ENCODE data around the gene COL20A1.

The COL20A1 gene

DNA sequence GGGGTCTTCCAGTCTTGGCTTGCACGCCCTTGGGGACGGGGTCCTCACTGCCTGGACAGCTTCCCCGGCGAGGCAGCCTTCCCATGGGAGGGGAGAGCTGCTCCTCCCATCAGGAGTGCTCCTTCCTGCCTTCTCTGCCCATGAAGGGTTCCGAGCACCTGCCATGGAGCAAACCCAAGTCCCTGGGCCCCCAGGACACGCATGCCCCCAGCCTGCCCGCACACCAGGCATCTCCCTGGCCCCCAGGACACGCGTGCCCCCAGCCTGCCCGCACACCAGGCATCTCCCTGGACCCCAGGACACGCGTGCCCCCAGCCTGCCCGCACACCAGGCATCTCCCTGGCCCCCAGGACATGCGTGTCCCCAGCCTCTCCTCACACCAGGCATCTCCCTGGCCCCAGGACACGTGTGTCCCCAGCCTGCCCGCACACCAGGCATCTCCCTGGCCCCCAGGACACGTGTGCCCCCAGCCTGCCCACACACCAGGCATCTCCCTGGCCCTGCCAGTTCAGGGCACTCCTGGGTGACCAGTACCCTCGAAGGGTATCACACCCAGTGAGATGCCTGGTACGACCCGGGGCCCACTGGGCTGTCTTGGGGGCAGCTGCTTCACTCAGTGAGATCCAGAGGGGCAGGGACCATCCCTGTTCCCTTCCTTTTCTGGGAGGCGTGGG is 21.7 kb downstream of the COL20A1 start:
- in situ Hi-C loops (cut with MboI; ENCODE audit: low sequenced_read_pairs): no loop called here
- H3K36me3 ChIP-seq (replicated peaks): no peaks in the 10 kb centered on the region

DNA sequence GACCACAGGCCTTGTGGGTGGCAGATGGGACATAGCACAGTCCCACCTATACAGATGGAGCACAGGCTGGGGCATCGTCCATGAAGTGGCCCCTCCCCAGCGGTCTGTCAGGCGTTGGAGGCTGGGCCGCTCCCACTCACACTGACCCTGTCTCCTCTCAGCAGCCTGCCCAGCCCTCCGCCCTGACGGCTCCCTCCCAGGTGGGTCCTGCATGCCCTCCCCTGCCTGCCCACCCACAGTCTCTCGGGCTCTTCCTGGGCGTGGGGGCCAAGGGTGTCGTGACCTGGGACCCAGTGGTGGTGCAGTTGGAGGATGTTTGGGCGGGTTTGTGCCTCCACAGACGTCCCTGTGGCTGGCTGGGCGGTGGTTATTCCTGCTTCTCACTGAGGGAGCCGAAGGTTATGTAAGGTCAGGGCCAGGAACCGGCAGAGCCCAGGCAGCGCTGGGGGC is 22.3 kb downstream of the COL20A1 start:
- Histone ChIP-seq H3K9me3 (no peaks in the 10 kb centered on the region), H3K27me3 (ENCODE audit: low read depth) (peaks cover 19% of the 10 kb centered on the region), H3K36me3 (replicated peaks) (no peaks in the 10 kb centered on the region), H3K4me1 (no peaks in the 10 kb centered on the region), H3K4me3 (no peak overlapping the region)
- in situ Hi-C loops (cut with MboI; ENCODE audit: low sequenced_read_pairs): no loop called here
- DNase-seq (ENCODE audit: low spot score in 2 of 2): no peak

More for the DNA sequence above, 21.7 kb downstream of the COL20A1 start:
- Histone ChIP-seq H3K4me3 (no peak overlapping the region), H3K9me3 (no peaks in the 10 kb centered on the region), H3K27me3 (ENCODE audit: low read depth) (peaks cover 19% of the 10 kb centered on the region), H3K4me1 (no peaks in the 10 kb centered on the region)
- no peak for DNase-seq (ENCODE audit: low spot score in 2 of 2)

DNA sequence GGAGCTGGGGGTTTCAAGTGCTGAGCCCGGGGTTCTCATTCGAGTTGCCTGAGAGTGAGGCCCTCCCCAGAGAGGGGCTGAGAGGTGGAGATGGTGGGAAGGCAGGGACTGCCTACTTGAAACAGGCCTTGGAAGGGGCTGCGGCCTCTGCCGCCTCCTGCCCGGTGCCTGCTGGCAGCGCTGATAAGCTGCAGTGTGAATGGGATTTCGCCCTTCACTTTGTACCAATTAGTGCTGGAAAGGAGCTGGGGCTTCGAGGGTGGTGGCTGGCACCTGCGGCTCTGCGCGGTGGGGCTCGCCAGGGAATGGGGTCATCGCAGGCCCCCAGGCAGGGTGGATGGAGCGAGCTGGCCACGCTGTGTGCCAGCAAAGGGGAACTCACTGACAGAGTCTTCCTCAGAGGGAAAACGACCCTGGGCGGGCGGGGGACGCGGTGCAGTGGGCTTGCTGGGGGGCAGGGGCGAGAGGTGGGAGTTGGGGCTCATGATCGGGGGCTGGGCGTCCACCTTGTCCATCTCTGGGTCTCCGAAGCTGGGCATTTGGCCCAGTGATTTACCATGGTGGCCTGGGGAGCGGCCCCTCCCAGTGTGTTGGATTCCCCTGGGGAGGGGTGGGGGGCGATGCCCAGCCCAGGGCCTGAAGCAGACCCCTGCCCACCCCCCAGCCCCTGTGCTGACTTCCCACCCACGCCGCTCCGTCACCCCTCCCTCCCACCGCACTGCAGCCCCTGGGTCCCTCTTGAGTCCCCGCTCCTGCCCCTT is 22.9 kb downstream of the COL20A1 start:
- in situ Hi-C loops (cut with MboI; ENCODE audit: low sequenced_read_pairs): no loop called here
- H3K4me3 ChIP-seq: no peak overlapping the region
- H3K4me1 ChIP-seq: no peaks in the 10 kb centered on the region
- no peaks in the 10 kb centered on the region for H3K36me3 ChIP-seq (replicated peaks)
- DNase-seq (ENCODE audit: low spot score in 2 of 2): no peak
- no peaks in the 10 kb centered on the region for H3K9me3 ChIP-seq
- peaks cover 23% of the 10 kb centered on the region for H3K27me3 ChIP-seq (ENCODE audit: low read depth)

DNA sequence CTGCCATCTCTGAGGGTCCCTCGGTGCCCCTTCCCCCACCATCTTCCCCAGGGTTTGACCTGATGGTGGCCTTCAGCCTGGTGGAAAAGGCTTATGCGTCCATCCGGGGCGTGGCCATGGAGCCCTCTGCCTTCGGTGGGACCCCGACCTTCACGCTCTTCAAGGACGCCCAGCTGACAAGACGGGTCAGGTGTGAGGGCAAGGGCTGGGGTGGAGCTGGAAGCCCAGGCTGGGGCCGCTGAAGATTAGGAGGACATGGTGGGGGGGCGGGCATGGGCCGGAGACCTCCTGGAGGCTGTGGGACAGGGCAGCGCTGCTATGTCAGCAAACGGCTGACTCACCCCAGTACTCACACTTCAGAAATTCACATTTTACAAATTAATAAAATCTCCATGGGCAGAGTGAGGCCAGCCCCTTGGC is 23.5 kb downstream of the COL20A1 start:
- Histone ChIP-seq H3K9me3 (no peaks in the 10 kb centered on the region), H3K36me3 (replicated peaks) (no peaks in the 10 kb centered on the region), H3K4me1 (no peaks in the 10 kb centered on the region), H3K27me3 (ENCODE audit: low read depth) (peaks cover 29% of the 10 kb centered on the region), H3K4me3 (no peak overlapping the region)
- in situ Hi-C loops (cut with MboI; ENCODE audit: low sequenced_read_pairs): no loop called here
- DNase-seq (ENCODE audit: low spot score in 2 of 2): no peak

DNA sequence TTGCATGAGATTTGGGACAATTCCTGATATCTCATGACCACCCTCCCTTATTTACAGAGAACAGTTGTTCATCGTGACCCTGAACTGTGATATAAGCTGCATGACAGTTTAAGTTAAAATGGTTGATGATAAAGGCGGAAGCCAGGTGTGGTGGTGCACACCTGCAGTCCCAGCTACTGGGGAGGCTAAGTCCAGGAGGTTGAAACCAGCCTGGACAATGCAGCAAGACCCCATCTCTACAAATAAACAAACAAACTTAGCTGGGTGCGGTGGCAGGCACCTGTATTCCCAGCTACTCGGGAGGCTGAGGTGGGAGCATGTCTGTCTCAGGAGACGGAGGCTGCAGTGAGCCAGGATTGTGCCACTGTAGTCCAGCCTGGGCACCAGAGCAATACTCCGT is 24.1 kb downstream of the COL20A1 start:
- Histone ChIP-seq H3K4me1 (no peaks in the 10 kb centered on the region), H3K4me3 (no peak overlapping the region), H3K36me3 (replicated peaks) (no peaks in the 10 kb centered on the region), H3K27me3 (ENCODE audit: low read depth) (peaks cover 32% of the 10 kb centered on the region), H3K9me3 (no peaks in the 10 kb centered on the region)
- in situ Hi-C loops (cut with MboI; ENCODE audit: low sequenced_read_pairs): no loop called here
- no peak for DNase-seq (ENCODE audit: low spot score in 2 of 2)

DNA sequence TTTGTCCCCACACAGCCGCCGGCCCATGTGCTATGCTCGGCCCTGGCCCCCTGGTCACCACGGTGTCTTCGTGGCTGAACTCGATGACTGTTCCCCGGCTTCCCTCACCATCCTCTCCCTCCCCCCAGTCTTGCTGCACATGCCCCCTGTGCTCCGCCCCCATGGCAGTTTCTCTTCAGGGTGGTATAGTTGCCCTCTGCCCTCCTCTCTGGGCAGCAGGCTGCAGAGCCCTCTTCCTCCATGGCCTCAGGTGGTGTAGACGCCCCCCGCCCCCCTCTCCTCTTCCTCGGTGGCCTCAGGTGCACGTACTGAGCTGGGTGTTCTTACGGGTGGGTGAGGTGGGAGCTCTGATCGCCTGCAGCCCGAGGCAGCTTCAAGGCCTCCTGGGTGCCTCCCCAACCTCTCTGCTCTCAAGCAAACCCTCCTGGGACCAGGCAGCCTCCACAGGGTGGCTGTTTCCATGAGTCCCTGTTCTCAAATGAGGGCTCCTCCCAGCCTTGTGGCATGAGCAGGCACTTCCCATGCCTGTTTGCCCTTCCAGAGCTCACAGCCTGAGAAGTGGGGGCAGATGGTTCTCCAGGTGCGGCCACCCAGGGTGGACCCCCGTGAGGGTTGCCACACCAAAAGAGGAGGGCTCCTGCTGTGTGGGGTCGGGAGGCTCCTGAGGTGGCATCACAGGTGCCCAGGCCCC is 24.8 kb downstream of the COL20A1 start:
- no peak for DNase-seq (ENCODE audit: low spot score in 2 of 2)
- H3K4me1 ChIP-seq: no peaks in the 10 kb centered on the region
- no peak overlapping the region for H3K4me3 ChIP-seq
- in situ Hi-C loops (cut with MboI; ENCODE audit: low sequenced_read_pairs): no loop called here
- no peaks in the 10 kb centered on the region for H3K9me3 ChIP-seq
- no peaks in the 10 kb centered on the region for H3K36me3 ChIP-seq (replicated peaks)
- H3K27me3 ChIP-seq (ENCODE audit: low read depth): peaks cover 39% of the 10 kb centered on the region

DNA sequence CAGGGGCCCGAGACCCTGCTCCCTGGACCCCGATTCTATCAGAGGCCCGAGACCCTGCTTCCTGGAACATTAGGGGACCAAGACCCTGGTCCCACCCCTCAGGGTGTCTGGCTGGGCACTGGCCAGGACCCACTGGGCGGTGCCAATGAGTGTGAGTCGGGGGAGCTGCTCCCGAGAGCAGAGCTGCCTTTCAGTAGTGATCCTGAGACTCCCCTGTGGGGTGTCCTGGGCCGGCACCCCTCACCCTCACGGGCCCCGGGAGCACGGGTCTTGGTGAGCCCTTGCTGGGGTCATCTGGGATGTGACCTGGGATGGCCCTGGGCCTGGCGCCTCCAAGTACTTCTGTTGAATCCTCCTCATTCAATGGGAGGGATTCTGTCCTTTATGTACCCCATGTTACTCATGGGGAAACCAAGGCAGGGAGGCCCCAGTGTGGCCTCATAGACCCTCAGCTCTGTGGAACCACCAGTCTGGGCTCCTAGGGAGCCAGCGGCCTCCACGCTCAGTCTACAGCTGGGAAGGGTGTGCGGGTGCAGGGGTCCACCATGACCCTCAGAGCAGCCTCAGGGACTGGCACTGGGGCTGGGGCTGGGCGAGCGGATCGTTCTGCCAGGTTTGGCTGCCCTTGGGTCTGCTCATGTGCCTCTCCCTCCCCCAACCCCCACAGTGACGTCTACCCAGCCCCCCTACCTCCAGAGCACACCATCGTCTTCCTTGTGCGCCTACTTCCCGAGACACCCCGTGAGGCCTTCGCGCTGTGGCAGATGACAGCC is 25.6 kb downstream of the COL20A1 start:
- no peaks in the 10 kb centered on the region for H3K36me3 ChIP-seq (replicated peaks)
- peaks cover 46% of the 10 kb centered on the region for H3K27me3 ChIP-seq (ENCODE audit: low read depth)
- in situ Hi-C loops (cut with MboI; ENCODE audit: low sequenced_read_pairs): no loop called here
- no peak overlapping the region for H3K4me3 ChIP-seq
- no peaks in the 10 kb centered on the region for H3K4me1 ChIP-seq
- H3K9me3 ChIP-seq: no peaks in the 10 kb centered on the region
- no peak for DNase-seq (ENCODE audit: low spot score in 2 of 2)

DNA sequence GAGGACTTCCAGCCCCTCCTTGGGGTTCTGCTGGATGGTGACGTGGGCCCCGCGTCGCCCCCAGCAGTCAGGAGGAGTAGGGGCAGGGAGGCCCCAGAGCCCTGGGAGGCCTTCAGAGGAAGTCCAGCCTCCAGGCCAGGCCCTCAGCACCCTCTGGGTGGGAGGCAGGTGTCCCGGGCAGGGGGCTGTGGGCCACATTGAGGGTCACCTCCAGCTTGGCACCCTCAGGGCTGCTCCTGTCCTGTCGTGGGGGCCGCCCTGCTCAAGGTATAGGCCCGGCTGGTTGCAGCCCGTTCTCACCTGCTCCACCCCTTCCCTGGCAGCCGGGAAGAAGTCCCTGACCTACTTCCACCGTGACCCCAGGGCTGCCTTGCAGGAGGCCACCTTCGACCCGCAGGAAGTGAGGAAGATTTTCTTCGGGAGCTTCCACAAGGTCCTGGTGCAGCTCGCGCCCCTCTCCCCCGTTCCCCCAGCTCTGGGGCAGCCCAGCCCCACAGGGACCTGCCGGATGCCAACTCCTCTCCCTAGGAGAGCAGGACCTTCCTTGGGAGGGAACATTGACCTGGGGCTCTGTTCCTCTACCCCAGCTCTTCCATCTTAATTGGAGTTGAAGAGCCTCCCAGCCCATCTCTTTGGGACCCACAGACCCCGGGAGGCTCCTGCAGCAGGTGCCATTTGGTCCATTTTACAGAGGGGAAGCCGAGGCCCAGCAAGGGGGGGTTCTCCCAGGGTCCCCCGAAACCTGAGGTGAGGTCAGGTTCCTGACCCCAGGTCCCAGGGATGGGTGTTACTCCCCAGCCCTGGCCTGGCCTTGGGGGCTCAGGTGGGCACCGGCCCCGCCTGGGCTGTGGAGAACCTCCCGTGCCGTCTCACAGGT is 26.4 kb downstream of the COL20A1 start:
- Histone ChIP-seq H3K4me3 (no peak overlapping the region), H3K27me3 (ENCODE audit: low read depth) (peaks cover 54% of the 10 kb centered on the region), H3K4me1 (no peaks in the 10 kb centered on the region), H3K9me3 (no peaks in the 10 kb centered on the region), H3K36me3 (replicated peaks) (no peaks in the 10 kb centered on the region)
- in situ Hi-C loops (cut with MboI; ENCODE audit: low sequenced_read_pairs): no loop called here
- no peak for DNase-seq (ENCODE audit: low spot score in 2 of 2)

DNA sequence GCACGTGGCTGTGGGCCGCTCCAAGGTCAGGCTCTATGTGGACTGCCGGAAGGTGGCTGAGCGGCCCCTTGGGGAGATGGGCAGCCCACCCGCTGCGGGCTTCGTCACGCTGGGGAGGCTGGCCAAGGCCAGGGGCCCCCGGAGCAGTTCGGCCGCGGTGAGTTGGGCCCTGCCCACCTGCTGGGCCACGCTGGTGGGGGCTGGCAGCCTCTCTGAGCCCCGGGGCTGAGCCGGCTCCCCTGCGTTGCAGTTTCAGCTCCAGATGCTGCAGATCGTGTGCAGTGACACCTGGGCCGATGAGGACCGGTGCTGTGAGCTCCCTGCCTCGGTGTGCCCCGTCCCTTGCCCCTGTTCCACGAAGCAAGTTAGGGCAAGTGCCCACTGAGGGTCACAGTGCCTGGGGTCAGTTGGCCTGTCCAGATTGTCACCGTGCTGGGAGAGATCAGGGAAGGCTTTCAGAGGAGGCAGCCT is 27.1 kb downstream of the COL20A1 start:
- Histone ChIP-seq H3K36me3 (replicated peaks) (no peaks in the 10 kb centered on the region), H3K4me1 (no peaks in the 10 kb centered on the region), H3K27me3 (ENCODE audit: low read depth) (peaks cover 58% of the 10 kb centered on the region), H3K9me3 (no peaks in the 10 kb centered on the region), H3K4me3 (no peak overlapping the region)
- in situ Hi-C loops (cut with MboI; ENCODE audit: low sequenced_read_pairs): no loop called here
- DNase-seq (ENCODE audit: low spot score in 2 of 2): no peak

DNA sequence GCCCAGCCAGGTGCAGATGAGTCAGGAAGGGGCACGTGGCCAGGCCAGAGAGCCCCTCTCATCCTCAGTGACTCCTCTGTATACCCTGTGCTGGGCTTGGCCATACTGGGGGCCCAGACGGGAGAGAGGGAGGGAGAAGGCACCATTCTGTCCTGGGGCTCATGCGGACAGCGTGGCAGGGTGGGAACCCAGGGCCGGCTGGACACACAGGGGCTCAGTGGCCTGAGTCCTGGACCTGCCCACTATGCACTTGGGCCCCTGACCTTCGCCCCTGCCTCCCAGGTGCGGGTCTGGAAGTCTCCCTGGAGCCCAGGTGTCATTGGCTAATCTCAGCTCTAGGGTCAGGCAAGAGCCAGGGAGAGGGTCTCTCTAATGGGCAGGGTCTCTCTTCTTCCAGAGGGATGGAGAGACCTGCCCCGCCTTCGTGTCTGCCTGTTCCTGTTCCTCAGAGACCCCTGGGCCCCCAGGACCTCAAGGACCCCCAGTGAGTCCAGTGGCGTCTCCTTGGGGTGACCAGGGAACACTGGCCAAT is 27.7 kb downstream of the COL20A1 start:
- no peak for DNase-seq (ENCODE audit: low spot score in 2 of 2)
- in situ Hi-C loops (cut with MboI; ENCODE audit: low sequenced_read_pairs): no loop called here
- H3K4me1 ChIP-seq: no peaks in the 10 kb centered on the region
- H3K27me3 ChIP-seq (ENCODE audit: low read depth): peaks cover 56% of the 10 kb centered on the region
- no peaks in the 10 kb centered on the region for H3K9me3 ChIP-seq
- H3K4me3 ChIP-seq: no peak overlapping the region
- no peaks in the 10 kb centered on the region for H3K36me3 ChIP-seq (replicated peaks)

DNA sequence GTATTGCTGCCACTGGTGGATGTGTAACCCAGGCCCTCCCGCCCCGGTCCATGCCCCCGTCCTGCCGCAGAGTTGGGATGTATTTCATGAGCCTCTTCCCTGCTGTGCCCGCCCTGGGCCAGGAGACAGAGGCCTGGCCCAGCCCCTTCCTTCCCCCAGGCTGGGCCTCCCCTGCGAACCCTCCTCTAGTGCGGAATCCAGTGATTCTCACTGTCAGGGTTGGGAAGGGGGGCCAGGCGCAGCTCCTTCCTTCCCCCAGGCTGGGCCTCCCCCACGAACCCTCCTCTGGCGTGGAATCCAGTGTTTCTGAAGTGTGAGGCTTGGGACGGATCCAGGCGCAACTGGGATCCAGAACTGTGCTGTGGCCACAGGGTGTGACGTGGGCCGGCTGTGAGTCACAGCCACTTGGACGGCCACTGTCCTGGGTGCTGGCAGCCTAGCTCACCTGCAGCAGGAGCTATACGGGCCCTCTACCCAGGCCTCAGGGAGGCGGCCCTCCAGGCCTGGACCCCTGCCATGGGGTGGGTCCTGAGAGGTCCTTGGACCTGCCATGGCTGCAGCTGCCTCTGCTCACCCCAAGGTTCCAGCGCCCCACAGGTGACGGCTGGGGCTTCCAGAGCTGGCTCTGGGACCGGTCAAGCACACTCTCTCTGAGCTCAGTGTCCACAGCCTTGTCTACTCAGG is 28.3 kb downstream of the COL20A1 start:
- H3K27me3 ChIP-seq (ENCODE audit: low read depth): peaks cover 55% of the 10 kb centered on the region
- in situ Hi-C loops (cut with MboI; ENCODE audit: low sequenced_read_pairs): no loop called here

More for the DNA sequence above, 28.3 kb downstream of the COL20A1 start:
- Histone ChIP-seq H3K4me1 (no peaks in the 10 kb centered on the region), H3K36me3 (replicated peaks) (no peaks in the 10 kb centered on the region), H3K9me3 (no peaks in the 10 kb centered on the region), H3K4me3 (no peak overlapping the region)
- DNase-seq (ENCODE audit: low spot score in 2 of 2): no peak
